NCI-H460 (cell line): ENCODE data around the gene TIMD4. TPM values are rescaled to one million over a fixed set of nuclear protein-coding genes. Genes with fewer than 3 reads are reported as not detected.
"Not testable (repeated sequence)": the region's sequence is repeated elsewhere in the genome, so short reads cannot be mapped to it uniquely, and the experiment has no call there.

Source experiments
- DNase-seq: peaks from one replicate; pipeline ENCODE4 v3.0.0-alpha.2; 2016; ENCODE audit warnings: low read depth; ENCODE audit errors: extremely low read depth
- polyA plus RNA-seq: library from polyadenylated mRNA; depleted of rRNA; stranded (reverse); fragments of >200 nt; gene quantifications from 2 replicates; pipeline ENCODE4 v1.2.3, GENCODE V29; 2014; cell fraction: nucleus; rRNA removed
- total RNA-seq: library from RNA; depleted of rRNA; stranded (reverse); fragments of >200 nt; shearing (Covaris generic); gene quantifications from 2 replicates; pipeline ENCODE4 v1.2.3, GENCODE V29; 2014; rRNA removed

Gene TIMD4
- total RNA-seq: not detected in 2 replicates
- not detected in 2 replicates for polyA plus RNA-seq

DNA sequence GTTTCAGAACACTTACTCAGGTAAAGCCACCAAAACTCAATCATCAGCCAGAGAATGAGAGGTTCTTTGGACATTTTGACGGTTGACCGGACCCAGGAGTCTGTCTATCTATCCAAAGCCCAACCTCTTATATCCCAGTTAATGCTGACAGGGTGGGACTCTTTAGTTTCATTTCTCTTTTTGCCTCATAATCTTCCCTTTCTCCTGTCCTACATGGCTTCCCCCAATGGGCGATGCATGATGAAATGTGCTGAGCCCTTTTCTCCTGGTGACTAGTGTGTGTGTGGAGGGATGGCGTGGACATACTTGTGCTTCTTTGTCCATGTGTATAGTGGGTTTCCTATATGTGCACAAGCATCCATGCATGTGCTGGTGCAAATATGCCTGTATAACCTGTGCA lies at the start of gene TIMD4:
Gene TIMD4, minus strand, starts transcription at position 102 of the 400 bp plus-strand sequence. Its CDS starts 28 bp downstream, at position 74.
- no peak for DNase-seq

- DNase-seq: no peak
Observed at GRCh38 chr5:157006262-157006661, 43.2 kb upstream of the TIMD4 start.

GRCh38 chr5:157004893-157005551 lies 42.0 kb upstream of the TIMD4 start:
- DNase-seq: no peak

- DNase-seq: no peak
Observed at GRCh38 chr5:156991714-156992113, 28.7 kb upstream of the TIMD4 start.

DNA sequence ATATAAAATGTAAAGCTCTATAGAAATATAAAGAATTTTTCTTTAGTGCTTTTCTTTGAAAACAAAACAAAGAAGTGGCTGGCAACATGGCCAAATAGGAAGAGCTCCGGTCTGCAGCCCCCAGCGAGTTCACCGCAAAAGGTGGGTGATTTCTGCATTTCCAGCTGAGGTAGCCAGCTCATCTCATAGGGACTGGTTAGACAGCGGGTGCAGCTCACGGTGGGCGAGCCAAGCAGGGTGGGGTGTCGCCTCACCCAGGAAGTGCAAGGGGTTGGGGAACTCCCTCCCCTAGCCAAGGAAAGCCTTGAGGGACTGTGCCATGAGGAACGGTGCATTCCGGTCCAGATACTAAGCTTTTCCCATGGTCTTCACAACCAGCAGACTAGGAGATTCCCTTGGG lies 21.0 kb upstream of the TIMD4 start:
- no peak for DNase-seq

- no peak for DNase-seq
Observed at GRCh38 chr5:156981481-156981880, 18.5 kb upstream of the TIMD4 start.

DNA sequence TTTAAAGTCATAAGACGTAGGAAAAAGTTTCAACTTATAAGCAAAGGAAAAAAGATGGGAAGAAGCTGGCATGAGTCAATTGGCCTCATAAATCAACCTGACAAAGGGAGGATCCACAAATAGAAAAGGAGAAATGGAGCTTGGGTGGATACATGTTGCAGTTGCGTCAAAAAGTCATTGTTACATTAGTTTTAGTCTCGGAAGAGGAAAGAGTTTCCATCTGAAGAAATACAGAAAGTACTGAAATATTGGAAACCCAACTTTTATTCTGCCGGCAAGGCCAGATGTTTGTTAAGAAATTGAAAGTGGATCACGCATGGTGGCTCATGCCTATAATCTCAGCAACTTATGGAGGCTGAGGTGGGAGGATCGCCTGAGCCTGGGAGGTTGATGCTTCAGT lies 11.3 kb upstream of the TIMD4 start:
- no peak for DNase-seq

DNA sequence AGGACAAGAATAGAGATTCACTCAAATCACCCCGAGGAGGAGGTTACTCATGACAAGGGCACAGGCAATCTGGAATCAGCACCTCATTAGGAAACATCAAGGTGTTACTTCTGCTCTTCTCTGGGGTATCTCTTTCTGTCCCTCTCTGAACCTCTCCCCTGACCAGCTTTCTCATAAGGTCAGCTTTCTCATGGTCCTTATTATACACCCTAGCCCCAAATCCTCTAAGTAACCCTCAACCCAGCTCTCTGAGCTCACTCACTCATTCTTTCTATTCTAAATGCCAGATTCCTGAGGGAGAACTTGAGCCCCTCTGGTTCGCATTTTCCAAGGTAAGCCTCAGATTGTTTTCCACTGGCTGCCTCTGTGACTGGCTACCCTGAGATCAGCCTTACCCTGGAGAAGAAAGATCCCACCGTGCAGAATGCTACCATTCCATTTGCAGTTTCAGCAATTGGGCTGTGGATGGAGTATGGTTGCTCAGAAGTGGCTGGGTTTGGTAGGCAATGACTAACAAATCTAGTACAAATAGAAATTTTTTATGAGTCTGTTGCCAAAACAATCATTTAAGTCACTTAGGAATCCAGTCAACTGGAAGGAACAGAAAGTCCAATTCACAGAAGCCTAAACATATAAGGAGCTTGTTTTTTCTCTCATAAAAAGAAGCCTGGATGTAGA lies 9.0 kb upstream of the TIMD4 start:
- DNase-seq: no peak

DNA sequence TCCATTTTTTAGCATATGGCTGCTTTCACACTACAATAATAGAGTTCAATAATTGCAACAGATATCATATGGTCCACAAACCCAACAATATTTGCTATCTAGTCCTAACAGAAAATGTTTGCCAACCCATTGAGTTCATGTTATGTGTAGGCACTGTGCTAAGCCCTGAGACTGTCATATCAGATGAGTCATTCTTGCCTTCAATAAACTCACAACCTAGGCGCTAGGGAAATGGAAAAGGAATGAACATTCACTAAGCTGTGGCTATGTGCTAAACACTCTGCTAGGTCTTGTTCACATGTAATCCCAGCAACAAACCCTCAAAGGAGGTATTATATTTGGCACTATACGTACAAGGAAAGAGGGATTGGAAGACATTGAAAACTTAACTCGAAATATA lies 8.4 kb upstream of the TIMD4 start:
- DNase-seq: no peak

DNA sequence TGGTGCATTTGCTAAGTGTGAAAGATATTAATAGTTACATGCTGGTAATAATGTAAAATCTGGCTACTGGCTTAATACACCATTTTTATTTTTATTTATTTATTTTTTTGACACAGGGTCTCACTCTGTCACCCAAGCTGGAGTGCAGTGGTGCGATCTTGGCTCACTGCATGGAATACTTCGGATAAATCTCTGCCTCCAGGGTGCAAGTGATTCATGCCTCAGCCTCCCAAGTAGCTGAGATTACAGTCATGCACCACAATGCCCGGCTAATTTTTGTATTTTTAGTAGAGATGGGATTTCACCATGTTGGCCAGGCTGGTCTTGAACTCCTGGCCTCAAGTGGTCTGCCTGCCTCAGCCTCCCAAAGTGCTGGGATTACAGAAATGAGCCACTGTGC lies 4.4 kb upstream of the TIMD4 start:
- DNase-seq: not testable (repeated sequence)

DNA sequence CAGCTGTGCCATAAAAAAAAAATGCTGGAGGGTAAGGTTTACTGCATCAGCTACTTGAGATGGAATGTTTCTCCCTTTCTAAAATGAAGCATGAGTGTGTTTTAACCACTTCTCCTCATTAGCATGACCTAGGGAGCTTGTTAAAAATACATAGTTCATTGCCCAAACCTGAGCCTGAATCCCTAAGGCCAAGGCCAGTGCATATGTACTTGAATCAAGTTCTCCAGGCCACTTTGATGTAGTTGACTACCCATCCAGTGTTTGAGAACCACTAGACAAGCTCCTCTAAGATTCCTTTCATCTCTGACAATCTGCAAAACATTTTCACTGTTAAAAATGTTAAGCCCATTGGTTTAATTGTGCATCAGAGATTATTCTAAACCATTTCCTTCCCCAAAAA lies 6.7 kb downstream of the TIMD4 start:
- no peak for DNase-seq

DNA sequence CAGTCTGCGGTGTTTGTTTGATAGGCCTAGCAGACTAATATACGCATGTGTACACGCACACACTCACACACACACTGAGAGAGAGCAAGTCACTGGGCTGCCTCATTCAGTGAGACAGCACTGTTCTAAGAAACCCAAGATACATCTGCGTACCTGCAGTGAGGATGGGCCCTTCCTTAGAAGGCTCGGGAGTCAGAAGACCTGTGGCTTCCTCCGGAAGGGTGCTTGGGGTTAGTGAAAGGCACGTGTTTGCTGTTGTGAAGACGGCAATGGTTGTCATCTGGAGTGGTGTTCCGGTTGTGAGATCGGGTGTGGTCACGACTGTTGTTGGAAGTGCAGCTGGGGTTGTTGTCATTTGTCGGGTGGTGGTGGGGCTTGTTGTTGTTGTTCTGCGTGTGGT lies 11.7 kb downstream of the TIMD4 start:
- DNase-seq: no peak

DNA sequence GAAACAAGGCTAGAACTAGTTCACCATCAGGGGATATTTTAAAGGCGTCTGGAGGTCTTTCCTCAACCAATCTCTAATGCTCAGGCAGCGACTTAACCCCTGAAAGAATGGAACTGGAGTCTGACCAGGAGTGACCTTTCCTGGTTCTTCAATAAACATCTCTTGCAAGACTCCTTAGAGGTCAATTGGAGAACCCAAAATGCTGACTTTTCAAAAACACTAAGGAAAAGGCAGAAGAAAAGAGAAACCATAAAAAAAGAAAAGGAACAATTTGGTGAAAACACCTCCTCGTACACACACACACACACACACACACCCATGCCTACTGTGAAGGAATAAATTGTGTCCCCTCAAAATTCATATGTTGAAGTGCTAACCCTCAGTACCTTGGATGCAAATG lies 12.3 kb downstream of the TIMD4 start:
- DNase-seq: no peak

- DNase-seq: no peak
Observed at GRCh38 chr5:156949424-156949823, 13.6 kb downstream of the TIMD4 start.

GRCh38 chr5:156947925-156948324 lies 15.1 kb downstream of the TIMD4 start:
- DNase-seq: no peak

GRCh38 chr5:156942064-156942463 lies 21.0 kb downstream of the TIMD4 start:
- no peak for DNase-seq

DNA sequence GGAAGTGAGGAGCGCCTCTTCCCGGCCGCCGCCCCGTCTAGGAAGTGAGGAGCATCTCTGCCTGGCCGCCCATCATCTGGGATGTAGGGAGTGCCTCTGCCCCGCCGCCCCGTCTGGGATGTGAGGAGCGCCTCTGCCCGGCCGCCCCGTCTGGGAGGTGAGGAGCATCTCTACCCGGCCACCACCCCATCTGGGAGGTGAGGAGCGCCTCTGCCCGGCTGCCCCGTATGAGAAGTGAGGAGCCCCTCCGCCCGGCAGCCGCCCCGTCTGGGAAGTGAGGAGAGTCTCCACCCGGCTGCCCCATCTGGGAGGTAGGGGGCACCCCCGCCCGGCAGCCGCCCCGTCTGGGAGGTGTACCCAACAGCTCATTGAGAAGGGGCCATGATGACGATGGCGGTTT lies 22.6 kb downstream of the TIMD4 start:
- DNase-seq: not testable (repeated sequence)

GRCh38 chr5:156936972-156937371 lies 26.1 kb downstream of the TIMD4 start:
- DNase-seq: no peak

GRCh38 chr5:156934450-156935211 lies 28.4 kb downstream of the TIMD4 start:
- no peak for DNase-seq

DNA sequence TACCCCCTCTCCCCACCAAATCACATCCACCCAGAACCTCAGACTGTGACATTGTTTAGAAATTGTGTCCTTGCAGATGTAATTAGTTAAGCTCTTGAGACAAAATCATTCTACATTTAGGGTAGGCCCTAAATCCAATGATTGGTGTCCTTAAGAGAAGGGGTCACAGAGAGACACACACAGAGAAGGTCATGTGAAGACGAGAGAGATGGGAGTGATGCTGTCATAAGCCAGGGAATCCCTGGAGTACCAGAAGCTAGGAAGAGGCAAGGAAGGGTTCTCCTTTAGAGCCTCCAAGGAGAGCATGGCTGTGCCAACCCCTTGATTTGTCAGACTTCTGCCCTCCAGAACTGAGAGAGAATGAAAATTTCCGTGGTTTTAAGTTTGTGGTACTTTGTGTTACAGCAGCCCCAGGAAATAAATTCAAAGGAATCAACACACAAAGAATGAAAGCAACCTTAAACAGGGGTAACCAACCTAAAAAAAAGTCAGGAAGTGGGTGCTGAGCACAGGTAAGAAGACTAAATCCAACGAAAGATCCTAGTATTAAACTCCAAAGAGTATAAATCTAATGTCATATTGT lies 33.6 kb downstream of the TIMD4 start:
- DNase-seq: no peak

GRCh38 chr5:156927545-156927944 lies 35.5 kb downstream of the TIMD4 start:
- no peak for DNase-seq
